CD8-positive, alpha-beta memory T cell (primary cell): ENCODE results near the gene ARHGAP27. TPM values are rescaled to one million over a fixed set of nuclear protein-coding genes. Genes with fewer than 3 reads are reported as not detected.
"Not testable (repeated sequence)": the region's sequence is repeated elsewhere in the genome, so short reads cannot be mapped to it uniquely, and the experiment has no call there.

Experiments
- CTCF ChIA-PET: fragments of 350-600 bp; sonication (Branson Sonifier 250); formaldehyde crosslinking; loops from one replicate; lab custom pipeline; 2021; ENCODE audit warnings: antibody characterized with exemption; lab: Charles Lee
- POLR2A ChIA-PET: fragments of 350-600 bp; sonication (Branson Sonifier 250); formaldehyde crosslinking; loops from one replicate; lab custom pipeline; 2021; ENCODE audit warnings: antibody characterized with exemption; lab: Charles Lee
- DNase-seq, 5 donors: peaks; one replicate each; pipeline versions ENCODE4 v3.0.0 to v3.0.0-alpha.2; 2020 to 2022; ENCODE audit warnings: mixed read lengths in 1 of 5
- H3K27ac ChIP-seq: one replicate; pipeline ENCODE4 v1.7.0; 2013; ENCODE audit warnings: low read depth, mild to moderate bottlenecking, low read length, moderate library complexity
- H3K27me3 ChIP-seq: 2 replicates; pipeline ENCODE4 v1.7.0; 2013; ENCODE audit warnings: low read length, mild to moderate bottlenecking; ENCODE audit not compliant: insufficient read depth, poor library complexity, severe bottlenecking
- H3K36me3 ChIP-seq: 2 replicates; pipeline ENCODE4 v1.7.0; 2013; ENCODE audit warnings: mild to moderate bottlenecking, low read length, moderate library complexity; ENCODE audit not compliant: insufficient read depth
- H3K4me1 ChIP-seq: 2 replicates; pipeline ENCODE4 v1.7.0; 2013; ENCODE audit warnings: mild to moderate bottlenecking, low read length, moderate library complexity; ENCODE audit not compliant: insufficient read depth
- H3K4me3 ChIP-seq: 2 replicates; pipeline ENCODE4 v1.7.0; 2013; ENCODE audit warnings: mild to moderate bottlenecking, low read length
- H3K9me3 ChIP-seq: 2 replicates; pipeline ENCODE4 v1.7.0; 2013; ENCODE audit warnings: mild to moderate bottlenecking, low read length
- H3K27ac Mint-ChIP-seq, 8 donors: one replicate each; pipeline ENCODE4 v1.8.0; 2020 to 2021; ENCODE audit warnings: mixed read lengths in 8 of 8, mild to moderate bottlenecking in 6 of 8, inconsistent platforms in 3 of 8, moderate library complexity in 3 of 8
- H3K27me3 Mint-ChIP-seq, 2 donors: one replicate each; pipeline ENCODE4 v1.8.0; 2020 to 2021; ENCODE audit warnings: mixed read lengths in 2 of 2, mild to moderate bottlenecking in 1 of 2, moderate library complexity in 1 of 2
- H3K36me3 Mint-ChIP-seq, 3 donors: one replicate each; pipeline ENCODE4 v1.8.0; 2020 to 2021; ENCODE audit warnings: mixed read lengths in 3 of 3, inconsistent platforms in 1 of 3, mild to moderate bottlenecking in 1 of 3
- H3K4me1 Mint-ChIP-seq, 3 donors: one replicate each; pipeline ENCODE4 v1.8.0; 2020 to 2021; ENCODE audit warnings: mixed read lengths in 3 of 3, inconsistent platforms in 1 of 3, mild to moderate bottlenecking in 1 of 3
- H3K4me3 Mint-ChIP-seq, 7 donors: one replicate each; pipeline ENCODE4 v1.8.0; 2020 to 2021; ENCODE audit warnings: mixed read lengths in 7 of 7, mild to moderate bottlenecking in 6 of 7, moderate library complexity in 4 of 7, inconsistent platforms in 2 of 7
- H3K9me3 Mint-ChIP-seq, 5 donors: one replicate each; pipeline ENCODE4 v1.8.0; 2020 to 2022; ENCODE audit warnings: mixed read lengths in 5 of 5, mild to moderate bottlenecking in 3 of 5, moderate library complexity in 2 of 5, inconsistent platforms in 1 of 5
- polyA plus RNA-seq: library from polyadenylated mRNA; unstranded; fragments of 300-500 nt; fragmentation: Illumina TruSeq; gene quantifications from one replicate; pipeline ENCODE4 v1.2.3, GENCODE V29; 2021
- total RNA-seq, 2 experiments: library from RNA; stranded (reverse); gene quantifications; one replicate each; pipeline ENCODE4 v1.2.3, GENCODE V29; 2021

Gene ARHGAP27, protein sequence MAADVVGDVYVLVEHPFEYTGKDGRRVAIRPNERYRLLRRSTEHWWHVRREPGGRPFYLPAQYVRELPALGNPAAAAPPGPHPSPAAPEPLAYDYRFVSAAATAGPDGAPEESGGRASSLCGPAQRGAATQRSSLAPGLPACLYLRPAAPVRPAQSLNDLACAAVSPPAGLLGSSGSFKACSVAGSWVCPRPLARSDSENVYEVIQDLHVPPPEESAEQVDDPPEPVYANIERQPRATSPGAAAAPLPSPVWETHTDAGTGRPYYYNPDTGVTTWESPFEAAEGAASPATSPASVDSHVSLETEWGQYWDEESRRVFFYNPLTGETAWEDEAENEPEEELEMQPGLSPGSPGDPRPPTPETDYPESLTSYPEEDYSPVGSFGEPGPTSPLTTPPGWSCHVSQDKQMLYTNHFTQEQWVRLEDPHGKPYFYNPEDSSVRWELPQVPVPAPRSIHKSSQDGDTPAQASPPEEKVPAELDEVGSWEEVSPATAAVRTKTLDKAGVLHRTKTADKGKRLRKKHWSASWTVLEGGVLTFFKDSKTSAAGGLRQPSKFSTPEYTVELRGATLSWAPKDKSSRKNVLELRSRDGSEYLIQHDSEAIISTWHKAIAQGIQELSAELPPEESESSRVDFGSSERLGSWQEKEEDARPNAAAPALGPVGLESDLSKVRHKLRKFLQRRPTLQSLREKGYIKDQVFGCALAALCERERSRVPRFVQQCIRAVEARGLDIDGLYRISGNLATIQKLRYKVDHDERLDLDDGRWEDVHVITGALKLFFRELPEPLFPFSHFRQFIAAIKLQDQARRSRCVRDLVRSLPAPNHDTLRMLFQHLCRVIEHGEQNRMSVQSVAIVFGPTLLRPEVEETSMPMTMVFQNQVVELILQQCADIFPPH
- total RNA-seq (10 to 100 TPM; 39.9 to 43.8 TPM), polyA plus RNA-seq (32.3 TPM)

GRCh38 chr17:45432405-45433158 lies at the start of gene ARHGAP27:
Gene ARHGAP27 (minus strand): TSS chr17:45432870. CDS start chr17:45430279, 2,591 bp downstream.
- CTCF ChIA-PET, result no interaction called here
- Histone ChIP-seq H3K4me3 (peak within 1 kb of the TSS; percentile 56), H3K27ac (no peak within 1 kb of the TSS), H3K27me3 (no peaks in the 10 kb centered on the region), H3K9me3 (no peaks in the 10 kb centered on the region), H3K36me3 (no peaks in the 10 kb centered on the region), H3K4me1 (peaks cover 15% of the 10 kb centered on the region)
- DNase-seq, result peak in 3 of 5 donors; percentile 14 to 47 (median 33)
- Mint-ChIP-seq H3K27me3 (no peaks in the 10 kb centered on the region), H3K4me1 (peaks cover 22 to 33% (median 22%) of the 10 kb centered on the region in 3 donors), H3K27ac (peak within 1 kb of the TSS in 4 of 8 donors; percentile 42 to 78 (median 47)), H3K4me3 (peak within 1 kb of the TSS; percentile 82 to 91 (median 87)), H3K36me3 (peaks cover 0 to 19% (median 0%) of the 10 kb centered on the region in 3 donors), H3K9me3 (no peaks in the 10 kb centered on the region)
- POLR2A ChIA-PET, result no interaction called here

DNA sequence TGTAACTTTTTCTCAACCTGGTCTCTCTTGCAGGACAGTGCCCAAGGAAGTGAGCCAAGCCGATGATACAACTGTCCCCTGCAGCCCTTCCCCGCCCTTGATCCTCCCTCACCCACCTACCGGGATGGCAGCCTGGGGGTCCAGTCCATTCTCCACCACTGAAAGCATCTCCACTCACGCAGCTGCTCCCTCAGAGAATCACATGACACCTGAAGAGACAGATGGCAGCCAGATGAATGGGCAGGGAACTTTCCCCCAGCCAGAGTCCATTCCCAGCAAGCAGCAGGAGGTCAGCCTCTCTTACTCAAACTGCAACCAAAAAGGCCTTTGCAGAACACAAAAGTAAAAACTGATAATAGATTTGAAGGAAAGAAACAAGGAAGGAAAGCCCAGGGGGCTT lies 49.6 kb upstream of the ARHGAP27 start:
- DNase-seq, H3K27ac Mint-ChIP-seq, H3K27me3 Mint-ChIP-seq: not testable (repeated sequence)

GRCh38 chr17:45475436-45475835 lies 42.8 kb upstream of the ARHGAP27 start:
- H3K9me3 Mint-ChIP-seq, DNase-seq, H3K9me3 ChIP-seq, H3K27me3 Mint-ChIP-seq, H3K4me3 ChIP-seq, H3K4me3 Mint-ChIP-seq, POLR2A ChIA-PET, H3K27ac Mint-ChIP-seq, H3K27ac ChIP-seq, H3K4me1 ChIP-seq, H3K4me1 Mint-ChIP-seq, H3K36me3 ChIP-seq, H3K27me3 ChIP-seq, CTCF ChIA-PET: not testable (repeated sequence)
- peaks cover 8 to 58% (median 15%) of the 10 kb centered on the region in 3 donors for H3K36me3 Mint-ChIP-seq

More for the DNA sequence above, 49.6 kb upstream of the ARHGAP27 start:
- H3K4me3 Mint-ChIP-seq, CTCF ChIA-PET, H3K27ac ChIP-seq, POLR2A ChIA-PET, H3K9me3 Mint-ChIP-seq, H3K4me1 ChIP-seq, H3K27me3 ChIP-seq, H3K9me3 ChIP-seq, H3K36me3 ChIP-seq, H3K4me3 ChIP-seq: not testable (repeated sequence)
- peaks cover 10 to 25% (median 12%) of the 10 kb centered on the region in 3 donors for H3K4me1 Mint-ChIP-seq
- H3K36me3 Mint-ChIP-seq, result peaks cover 4 to 28% (median 7%) of the 10 kb centered on the region in 3 donors

- H3K9me3 Mint-ChIP-seq, CTCF ChIA-PET, H3K27me3 ChIP-seq, H3K4me3 ChIP-seq, DNase-seq, H3K4me1 Mint-ChIP-seq, POLR2A ChIA-PET, H3K4me1 ChIP-seq, H3K4me3 Mint-ChIP-seq, H3K36me3 ChIP-seq, H3K27ac ChIP-seq, H3K27me3 Mint-ChIP-seq, H3K9me3 ChIP-seq: not testable (repeated sequence)
- Mint-ChIP-seq H3K27ac (peak overlapping the region in 1 of 8 donors; percentile 29), H3K36me3 (peaks cover 4 to 60% (median 10%) of the 10 kb centered on the region in 3 donors)
Observed at GRCh38 chr17:45472249-45472648, 39.6 kb upstream of the ARHGAP27 start.

DNA sequence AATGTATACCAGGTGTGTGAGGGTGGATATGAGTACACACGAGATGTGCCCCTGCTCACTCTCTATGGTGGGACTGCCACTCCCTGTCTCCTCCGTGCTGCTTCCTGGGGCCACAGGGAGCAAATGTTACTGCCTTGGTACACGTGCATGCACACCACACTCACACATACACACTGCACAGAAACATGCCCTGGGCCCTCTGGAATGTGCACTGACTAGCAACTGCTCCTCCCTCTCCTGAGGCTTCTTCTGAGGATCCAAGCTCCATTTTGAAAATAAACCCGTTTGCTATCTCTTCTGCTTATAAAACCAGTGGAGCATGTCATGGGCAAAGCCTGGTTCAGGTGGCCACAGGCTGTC lies 36.5 kb upstream of the ARHGAP27 start:
- H3K4me1 ChIP-seq, H3K27me3 ChIP-seq, CTCF ChIA-PET, H3K27ac ChIP-seq, H3K4me1 Mint-ChIP-seq, H3K36me3 ChIP-seq, H3K4me3 ChIP-seq, H3K4me3 Mint-ChIP-seq, H3K27me3 Mint-ChIP-seq, POLR2A ChIA-PET, DNase-seq, H3K27ac Mint-ChIP-seq, H3K9me3 Mint-ChIP-seq, H3K9me3 ChIP-seq: not testable (repeated sequence)
- peaks cover 4 to 50% (median 7%) of the 10 kb centered on the region in 3 donors for H3K36me3 Mint-ChIP-seq

DNA sequence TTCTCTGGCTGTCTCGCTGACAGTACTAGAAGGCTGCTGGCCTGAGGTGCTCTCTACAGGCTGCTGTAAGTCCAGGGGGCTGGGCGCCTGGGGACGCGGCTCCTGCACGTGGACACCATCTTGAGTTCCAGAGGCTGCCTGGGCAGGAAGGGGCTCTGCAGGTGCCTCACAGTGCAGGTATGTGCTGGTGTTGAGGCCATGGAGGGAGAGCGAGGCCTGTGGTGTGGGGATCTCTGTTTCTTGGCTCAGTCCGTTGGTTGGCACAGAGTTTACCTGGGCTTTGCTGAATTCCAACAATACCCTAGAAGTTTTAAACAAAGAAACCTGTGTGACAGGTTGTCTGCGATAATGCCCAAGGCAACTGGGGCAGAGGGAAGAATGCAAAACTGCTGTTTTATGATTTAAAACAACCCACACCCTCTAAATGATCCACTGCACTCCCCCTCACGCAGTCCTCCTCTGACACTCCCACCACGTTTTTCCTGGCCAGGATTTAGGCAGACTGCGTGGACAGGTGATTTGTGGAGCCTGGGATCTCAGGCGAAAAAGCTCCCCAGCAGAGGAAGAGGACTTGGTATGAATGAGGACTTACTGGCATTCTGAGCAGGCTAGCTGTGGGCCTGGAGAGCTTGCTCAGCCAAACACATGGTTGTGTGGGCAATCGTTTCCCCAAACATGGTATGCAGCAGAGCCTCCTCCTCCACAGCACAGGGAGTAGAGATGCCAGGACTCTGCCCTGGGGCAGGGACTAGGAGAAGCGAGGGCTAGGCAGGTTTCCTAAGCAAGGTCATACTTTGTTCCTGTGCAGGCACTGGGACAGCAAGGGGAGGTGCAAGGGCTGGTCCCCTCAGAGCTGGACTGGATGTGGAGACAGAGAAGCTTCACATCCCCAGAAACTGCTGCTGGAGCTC lies 35.9 kb upstream of the ARHGAP27 start:
- H3K9me3 Mint-ChIP-seq, H3K27ac ChIP-seq, POLR2A ChIA-PET, H3K4me1 Mint-ChIP-seq, H3K27me3 ChIP-seq, H3K4me3 ChIP-seq, H3K4me1 ChIP-seq, CTCF ChIA-PET, DNase-seq, H3K9me3 ChIP-seq, H3K27me3 Mint-ChIP-seq, H3K4me3 Mint-ChIP-seq, H3K27ac Mint-ChIP-seq, H3K36me3 ChIP-seq: not testable (repeated sequence)
- H3K36me3 Mint-ChIP-seq, result peaks cover 4 to 49% (median 7%) of the 10 kb centered on the region in 3 donors

- POLR2A ChIA-PET, CTCF ChIA-PET, H3K27ac ChIP-seq, H3K9me3 Mint-ChIP-seq, H3K36me3 ChIP-seq, H3K27me3 Mint-ChIP-seq, H3K27me3 ChIP-seq, H3K4me1 ChIP-seq, DNase-seq, H3K9me3 ChIP-seq, H3K4me3 ChIP-seq: not testable (repeated sequence)
- Mint-ChIP-seq H3K4me3 (peak overlapping the region in 1 of 7 donors; percentile 58), H3K36me3 (peaks cover 3 to 34% (median 13%) of the 10 kb centered on the region in 3 donors), H3K27ac (peak overlapping the region in 6 of 8 donors; percentile 9 to 75 (median 62)), H3K4me1 (peaks cover 3 to 12% (median 4%) of the 10 kb centered on the region in 3 donors)
Observed at GRCh38 chr17:45461524-45462327, 29.1 kb upstream of the ARHGAP27 start.
